Left lobe of liver (tissue), 2 donors: ENCODE measurements around the gene RAD21L1. TPM values are rescaled to one million over a fixed set of nuclear protein-coding genes. Genes with fewer than 3 reads are reported as not detected.
A peak's percentile ranks its signal among the peaks of the same experiment; 100 is the strongest.
"Not testable (repeated sequence)": the region's sequence is repeated elsewhere in the genome, so short reads cannot be mapped to it uniquely, and the experiment has no call there.

Experiments used
- ATAC-seq: fragments of 200-7000 bp; cut with Tn5 transposase; one replicate; pipeline ENCODE4 v1.9.1; 2020; ENCODE audit warnings: mild to moderate bottlenecking, moderate library complexity
- DNase-seq: peaks from one replicate; pipeline ENCODE4 v3.0.0-alpha.2; 2020; ENCODE audit warnings: low spot score
- total RNA-seq: library from RNA; stranded (reverse); gene quantifications from one replicate; pipeline ENCODE4 v1.2.1, GENCODE V29; 2021
- donor health status: DM: no; HTN: no; CAD: no; lungs with moderate emphysema.
- donor health status: DM: no; HTN: yes; CAD: no.

The RAD21L1 gene
- total RNA-seq, 1 donor from 2014 or later: not detected

- no peak for ATAC-seq
- no peak for DNase-seq
Observed at GRCh38 chr20:1224205-1224890, 1.5 kb upstream of the RAD21L1 start.

GRCh38 chr20:1225263-1225782 lies 521 bp upstream of the RAD21L1 start:
- no peak for DNase-seq
- no peak for ATAC-seq

GRCh38 chr20:1229541-1229940 lies 3.7 kb downstream of the RAD21L1 start:
- ATAC-seq (no peak), DNase-seq (no peak)

GRCh38 chr20:1232286-1233111 lies 6.7 kb downstream of the RAD21L1 start:
- ATAC-seq: no peak
- DNase-seq: no peak

GRCh38 chr20:1240549-1240948 lies 14.7 kb downstream of the RAD21L1 start:
- no peak for DNase-seq
- ATAC-seq: no peak

- DNase-seq (no peak), ATAC-seq (no peak)
Observed at GRCh38 chr20:1241456-1241855, 15.6 kb downstream of the RAD21L1 start.

- ATAC-seq (no peak), DNase-seq (no peak)
Observed at GRCh38 chr20:1242099-1242498, 16.3 kb downstream of the RAD21L1 start.

GRCh38 chr20:1242530-1242929 lies 16.7 kb downstream of the RAD21L1 start:
- DNase-seq (no peak), ATAC-seq (no peak)

- DNase-seq: no peak
- ATAC-seq: no peak
Observed at GRCh38 chr20:1245578-1245977, 19.7 kb downstream of the RAD21L1 start.

GRCh38 chr20:1247689-1248088 lies 21.8 kb downstream of the RAD21L1 start:
- ATAC-seq (no peak), DNase-seq (no peak)

- not testable (repeated sequence) for ATAC-seq, DNase-seq
Observed at GRCh38 chr20:1250282-1250681, 24.4 kb downstream of the RAD21L1 start.

GRCh38 chr20:1252416-1252815 lies 26.6 kb downstream of the RAD21L1 start:
- ATAC-seq: no peak
- no peak for DNase-seq

- no peak for ATAC-seq
- no peak for DNase-seq
Observed at GRCh38 chr20:1254254-1254653, 28.4 kb downstream of the RAD21L1 start.

- ATAC-seq (no peak), DNase-seq (no peak)
Observed at GRCh38 chr20:1255675-1256074, 29.8 kb downstream of the RAD21L1 start.

- ATAC-seq: no peak
Observed at GRCh38 chr20:1263853-1264252, 38.0 kb downstream of the RAD21L1 start.

GRCh38 chr20:1264727-1265126 lies 38.9 kb downstream of the RAD21L1 start:
- ATAC-seq (no peak), DNase-seq (no peak)

More at GRCh38 chr20:1263853-1264252, 38.0 kb downstream of the RAD21L1 start:
- no peak for DNase-seq

- DNase-seq: no peak
- no peak for ATAC-seq
Observed at GRCh38 chr20:1265226-1265915, 39.5 kb downstream of the RAD21L1 start.

- no peak for ATAC-seq
- no peak for DNase-seq
Observed at GRCh38 chr20:1265916-1266166, 40.0 kb downstream of the RAD21L1 start.

GRCh38 chr20:1266167-1266973 lies 40.5 kb downstream of the RAD21L1 start, which contains the start of gene SNPH:
Gene SNPH, plus strand, starts transcription at chr20:1266294. Its CDS starts 29,946 bp downstream, at chr20:1296240.
- ATAC-seq (peak; percentile 78), DNase-seq (no peak)

- DNase-seq (no peak), ATAC-seq (no peak)
Observed at GRCh38 chr20:1267161-1267560, 41.3 kb downstream of the RAD21L1 start.
